Measurements from ENCODE around the gene TRIM59.

- no peak for TF ChIP-seq CTCF (conservative IDR thresholded peaks at IDR 0.05 in 1 of 2, IDR thresholded peaks at IDR 0.05 in 1 of 2; ENCODE audit: low read depth in 1 of 2, low read length in 2 of 2)
- TF ChIP-seq EZH2 (IDR thresholded peaks at IDR 0.05; ENCODE audit: low read length, missing control alignments): no peak
Observed at GRCh38 chr3:160402221-160403027, 47.2 kb downstream of the TRIM59 start.
